Activated CD8-positive, alpha-beta memory T cell treated with anti-CD3 and anti-CD28 coated beads for 36 hours (primary cell): ENCODE results near the gene DLGAP1. TPM values are rescaled to one million over a fixed set of nuclear protein-coding genes. Genes with fewer than 3 reads are reported as not detected.

Experiments used
- CTCF ChIA-PET: fragments of 350-600 bp; sonication (Branson Sonifier 250); formaldehyde crosslinking; loops from one replicate; lab custom pipeline; 2021; ENCODE audit warnings: antibody characterized with exemption; lab: Charles Lee
- POLR2A ChIA-PET: fragments of 350-600 bp; sonication (Branson Sonifier 250); formaldehyde crosslinking; loops from one replicate; lab custom pipeline; 2021; ENCODE audit warnings: antibody characterized with exemption; lab: Charles Lee
- total RNA-seq, 2 experiments: library from RNA; stranded (reverse); gene quantifications; one replicate each; pipeline ENCODE4 v1.2.3, GENCODE V29; 2021

The DLGAP1 gene
- total RNA-seq, 2 experiments from 2014 or later, result not detected

- POLR2A ChIA-PET, result no interaction called here
- CTCF ChIA-PET, result no interaction called here
Measured at GRCh38 chr18:3930126-3931012, 524.7 kb downstream of the DLGAP1 start.

- ChIA-PET POLR2A (no interaction called here), CTCF (no interaction called here)
Measured at GRCh38 chr18:3924455-3924854, 530.7 kb downstream of the DLGAP1 start.

DNA sequence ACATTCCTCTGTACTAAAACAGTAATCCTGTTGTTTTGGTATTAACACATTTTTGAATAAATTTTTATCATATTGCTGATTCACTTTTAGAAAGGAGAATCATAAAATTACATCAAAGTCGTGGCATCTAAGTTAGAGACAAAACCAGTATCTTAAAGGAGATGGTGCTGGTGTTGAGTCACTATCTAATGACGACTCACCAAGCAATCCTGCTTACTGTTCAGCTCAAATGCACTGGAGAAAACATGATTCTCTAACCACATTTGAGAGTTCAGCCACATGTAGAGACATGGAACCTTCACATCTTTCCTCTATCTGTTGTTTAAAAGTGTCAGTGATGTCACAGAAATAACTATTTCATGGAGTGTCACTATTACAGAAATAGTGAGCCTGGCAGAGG lies 531.4 kb downstream of the DLGAP1 start:
- ChIA-PET POLR2A (no interaction called here), CTCF (no interaction called here)

- CTCF ChIA-PET, result no interaction called here
- POLR2A ChIA-PET, result no interaction called here
Measured at GRCh38 chr18:3921826-3922225, 533.3 kb downstream of the DLGAP1 start.

- CTCF ChIA-PET, result no interaction called here
- POLR2A ChIA-PET, result no interaction called here
Measured at GRCh38 chr18:3920832-3921231, 534.3 kb downstream of the DLGAP1 start.

- ChIA-PET POLR2A (no interaction called here), CTCF (no interaction called here)
Measured at GRCh38 chr18:3919396-3920061, 535.6 kb downstream of the DLGAP1 start.

DNA sequence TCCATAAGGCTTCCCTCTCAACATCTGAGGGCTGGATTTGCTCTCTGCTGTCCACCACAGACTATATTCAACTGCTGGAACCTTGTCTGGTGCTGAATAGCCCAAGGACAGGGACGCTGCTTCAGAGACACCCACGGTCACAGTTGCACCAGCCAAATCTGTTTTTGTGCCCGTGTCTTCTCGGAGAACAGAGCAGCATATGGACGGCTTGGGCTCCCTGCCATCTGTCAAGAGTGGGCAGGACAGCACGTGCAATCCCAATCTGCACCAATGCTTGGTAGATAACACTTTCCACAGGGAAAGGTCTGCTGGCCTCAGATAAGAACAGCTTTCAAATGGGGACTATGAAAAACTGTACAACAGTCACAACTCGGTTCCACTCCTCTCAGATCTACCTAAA lies 539.0 kb downstream of the DLGAP1 start:
- POLR2A ChIA-PET, result no interaction called here
- CTCF ChIA-PET, result no interaction called here

GRCh38 chr18:3914833-3915610 lies 540.1 kb downstream of the DLGAP1 start:
- POLR2A ChIA-PET, result no interaction called here
- CTCF ChIA-PET, result no interaction called here

DNA sequence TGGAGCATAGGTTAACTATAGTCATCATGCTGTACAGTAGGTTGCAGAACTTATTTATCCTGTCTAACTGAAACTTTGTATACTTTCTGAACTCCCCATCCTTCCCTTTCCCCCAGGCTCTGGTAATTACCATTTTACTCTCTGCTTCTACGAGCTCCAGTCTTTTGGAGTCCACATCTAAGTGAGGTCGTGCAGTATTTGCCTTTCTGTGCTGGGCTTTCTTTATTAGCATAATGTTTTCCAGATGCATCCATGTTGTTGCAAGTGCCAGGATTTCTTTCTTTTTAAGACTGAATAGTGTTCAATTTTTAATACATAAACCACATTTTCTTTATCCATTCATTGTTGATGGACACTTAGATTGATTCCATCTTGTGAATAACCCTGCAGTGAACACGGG lies 541.0 kb downstream of the DLGAP1 start:
- POLR2A ChIA-PET, result no interaction called here
- CTCF ChIA-PET, result no interaction called here

DNA sequence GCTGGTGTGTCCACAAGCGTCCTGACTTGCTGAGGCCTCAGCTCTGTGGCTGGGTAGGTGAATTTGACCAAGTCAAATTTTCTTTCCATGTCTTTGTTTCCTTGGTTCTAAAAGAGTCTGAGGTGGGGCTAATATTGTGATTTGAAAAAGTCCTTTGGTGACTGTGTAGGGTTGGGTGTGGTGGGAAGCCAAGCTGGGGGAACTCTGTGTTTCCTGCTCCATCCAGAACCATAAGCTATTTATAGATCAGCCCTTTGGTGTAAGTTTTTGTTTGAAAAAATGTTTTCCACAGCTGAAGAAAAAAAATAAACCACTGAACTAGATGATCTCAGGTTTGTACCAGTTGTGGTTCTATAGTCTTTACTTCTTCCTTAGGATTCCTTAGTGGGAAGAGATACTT lies 542.4 kb downstream of the DLGAP1 start:
- CTCF ChIA-PET, result interaction anchor here (0.5 kb wide), 1 partner anchor 161 kb away, joined by 3 read pairs; no protein-coding TSS in a partner anchor
- POLR2A ChIA-PET, result no interaction called here

DNA sequence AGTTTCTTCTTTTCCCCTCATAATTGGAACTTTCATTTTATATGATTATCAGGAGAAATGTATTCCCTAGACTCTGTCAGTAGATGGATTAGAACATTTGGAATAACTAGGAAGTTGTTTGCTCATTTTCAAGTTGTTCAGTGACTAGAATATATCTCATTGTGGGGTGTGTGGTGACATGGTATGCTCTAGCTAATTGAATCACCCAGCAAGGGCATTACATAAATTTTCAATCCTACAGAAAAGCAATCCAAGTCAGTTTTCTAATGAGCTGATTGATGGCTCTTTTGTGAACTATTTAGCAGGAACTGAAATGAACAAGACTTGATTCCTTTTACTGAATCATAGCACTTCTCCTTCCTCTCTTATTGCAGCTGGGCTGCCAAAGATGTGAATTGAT lies 543.7 kb downstream of the DLGAP1 start:
- ChIA-PET CTCF (no interaction called here), POLR2A (no interaction called here)

DNA sequence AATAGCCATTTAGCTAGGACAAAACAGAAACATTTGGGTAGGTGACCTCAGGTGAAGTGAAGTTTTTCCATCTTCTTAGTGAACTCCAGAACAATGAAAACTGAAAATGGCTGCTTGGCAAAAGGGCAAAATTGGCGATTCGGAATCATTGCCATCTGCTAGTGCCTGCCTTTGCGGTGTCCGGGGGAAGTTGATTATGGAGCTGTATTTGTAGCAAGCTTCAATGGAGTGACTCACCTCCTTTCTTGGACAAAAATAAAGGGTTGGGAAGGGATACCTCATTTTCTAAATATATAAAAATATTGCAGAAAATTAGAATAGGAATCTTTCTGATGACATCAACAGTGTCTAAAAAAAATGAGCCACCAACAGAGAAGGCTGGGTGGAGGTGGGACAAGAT lies 544.6 kb downstream of the DLGAP1 start:
- CTCF ChIA-PET, result no interaction called here
- POLR2A ChIA-PET, result no interaction called here

- CTCF ChIA-PET, result no interaction called here
Measured at GRCh38 chr18:3907955-3908354, 547.2 kb downstream of the DLGAP1 start.

DNA sequence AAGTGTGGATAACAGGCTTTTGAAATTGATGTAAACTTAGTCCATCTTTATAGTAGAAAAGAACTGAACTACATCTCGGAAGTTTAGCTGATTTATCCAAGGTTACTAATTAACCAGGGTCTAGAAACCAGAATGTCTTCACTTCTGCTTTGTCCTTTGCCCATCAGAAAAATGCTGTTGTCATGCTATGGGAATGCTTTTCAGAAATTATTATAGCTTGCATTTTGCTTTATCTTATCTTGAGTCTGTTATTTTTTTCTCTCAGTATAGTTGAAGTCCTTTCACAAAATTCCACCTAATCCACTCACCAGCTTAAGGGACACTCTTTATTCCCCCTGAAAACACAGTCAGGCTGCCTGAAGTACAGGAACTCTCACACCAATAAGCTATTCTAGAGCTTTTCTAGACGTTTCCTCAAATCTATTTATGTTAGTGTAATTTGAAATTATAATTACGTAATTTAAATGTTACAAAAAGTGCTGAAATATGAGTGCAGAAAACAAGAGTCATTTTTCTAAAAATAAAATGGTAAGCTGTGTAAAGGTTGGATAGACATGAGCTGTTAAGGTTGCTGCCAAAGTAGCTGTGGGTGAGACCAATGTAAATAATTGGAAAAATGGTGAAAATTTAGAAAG lies 548.9 kb downstream of the DLGAP1 start:
- POLR2A ChIA-PET, result no interaction called here
- CTCF ChIA-PET, result no interaction called here

More at GRCh38 chr18:3907955-3908354, 547.2 kb downstream of the DLGAP1 start:
- POLR2A ChIA-PET, result no interaction called here

- CTCF ChIA-PET, result no interaction called here
- POLR2A ChIA-PET, result no interaction called here
Measured at GRCh38 chr18:3903337-3903736, 551.8 kb downstream of the DLGAP1 start.

DNA sequence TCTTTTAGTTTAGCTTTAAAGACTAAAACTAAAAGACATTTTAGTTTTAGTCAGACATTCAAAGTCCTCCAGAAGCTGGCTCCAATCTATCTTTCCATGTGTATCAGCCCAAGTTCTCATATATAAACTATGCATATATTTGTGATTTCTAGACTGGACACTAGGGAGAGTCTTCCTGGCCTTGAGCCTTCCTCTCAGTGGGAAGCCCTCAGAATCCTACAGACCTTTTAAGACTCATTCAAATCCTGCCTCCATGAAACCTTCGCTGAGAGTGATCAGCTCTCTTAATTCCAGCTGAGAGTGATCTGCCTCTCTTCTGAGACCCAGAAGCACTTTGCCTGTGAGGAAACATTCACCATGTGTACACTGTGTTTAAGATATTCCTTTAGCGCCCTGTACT lies 552.4 kb downstream of the DLGAP1 start:
- CTCF ChIA-PET, result no interaction called here
- POLR2A ChIA-PET, result no interaction called here

GRCh38 chr18:3901811-3902210 lies 553.3 kb downstream of the DLGAP1 start:
- ChIA-PET CTCF (no interaction called here), POLR2A (no interaction called here)

GRCh38 chr18:3901042-3901441 lies 554.1 kb downstream of the DLGAP1 start:
- ChIA-PET POLR2A (no interaction called here), CTCF (no interaction called here)

- ChIA-PET POLR2A (no interaction called here), CTCF (no interaction called here)
Measured at GRCh38 chr18:3900327-3900726, 554.8 kb downstream of the DLGAP1 start.
